MG63 (cell line): Measurements from ENCODE around the gene BAG1. TPM values are rescaled to one million over a fixed set of nuclear protein-coding genes. Genes with fewer than 3 reads are reported as not detected.

Source experiments
- DNase-seq: peaks from one replicate; pipeline ENCODE4 v3.0.0-alpha.2; 2020
- H3K27me3 ChIP-seq: fragments of 250-450 bp; sonication (Bioruptor Pico); 2 replicates; pipeline ENCODE4 v1.5.1; 2020; ENCODE audit warnings: mild to moderate bottlenecking, moderate library complexity
- H3K36me3 ChIP-seq: fragments of 250-450 bp; sonication (Bioruptor Pico); 2 replicates; pipeline ENCODE4 v1.5.1; 2020; ENCODE audit warnings: mild to moderate bottlenecking, moderate library complexity
- H3K4me3 ChIP-seq: fragments of 250-450 bp; sonication (Bioruptor Pico); 2 replicates; pipeline ENCODE4 v1.5.1; 2020; ENCODE audit warnings: mild to moderate bottlenecking, moderate library complexity
- H3K9me3 ChIP-seq: fragments of 250-450 bp; sonication (Bioruptor Pico); 2 replicates; pipeline ENCODE4 v1.5.1; 2020; ENCODE audit warnings: mild to moderate bottlenecking, moderate library complexity
- total RNA-seq: library from RNA; depleted of rRNA; stranded (reverse); fragments of >200 nt; shearing (Covaris generic); gene quantifications from 2 replicates; pipeline ENCODE4 v1.2.3, GENCODE V29; 2014; ENCODE audit warnings: low replicate concordance; rRNA removed

Gene BAG1
- total RNA-seq, 1 experiment from 2014 or later = 34.3 TPM

DNA sequence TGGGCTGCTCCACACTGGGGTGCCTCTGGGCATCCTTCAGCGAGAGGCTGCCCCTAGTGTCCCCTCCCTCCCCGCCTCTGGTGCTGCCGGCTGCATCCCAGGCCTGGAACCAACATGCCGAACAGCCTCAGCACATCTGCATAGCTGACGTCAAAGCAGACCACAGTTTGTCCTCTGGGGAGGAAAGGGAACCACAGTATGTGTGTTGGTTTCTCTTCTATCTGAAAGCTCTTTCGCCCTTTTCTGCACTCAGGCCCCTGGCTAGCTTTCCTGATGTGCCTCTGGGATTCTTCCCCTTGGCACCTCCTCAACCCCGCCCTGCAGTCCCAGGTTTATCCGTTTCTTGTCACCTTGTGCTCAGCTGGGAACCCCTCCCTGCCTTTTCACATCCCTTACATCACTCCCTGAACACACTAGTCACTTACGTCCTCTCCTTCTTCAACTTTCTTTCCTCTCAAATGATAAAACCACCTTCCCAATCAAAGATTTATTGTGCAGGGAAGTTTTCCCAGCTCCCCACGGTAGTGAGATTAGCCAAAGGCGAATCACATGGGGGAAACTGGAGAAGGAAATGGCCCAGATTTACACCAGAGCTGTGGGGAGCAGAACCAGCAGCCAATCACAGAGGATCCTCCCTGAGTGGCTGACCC is 61.8 kb downstream of the BAG1 start:
- no peak for DNase-seq
- Histone ChIP-seq H3K9me3 (no peaks in the 10 kb centered on the region), H3K36me3 (no peaks in the 10 kb centered on the region), H3K27me3 (no peaks in the 10 kb centered on the region), H3K4me3 (no peak overlapping the region)

Other genes starting within 250 kb of the BAG1 start
- 152 and 177 TPM in 2 replicates for gene DNAJA1, start 239.4 kb downstream of the BAG1 start, total RNA-seq
- gene SMU1, start 188.0 kb downstream of the BAG1 start, total RNA-seq = 26.6 and 27.1 TPM in 2 replicates
- 31.9 and 35.2 TPM in 2 replicates for gene B4GALT1, start 97.4 kb downstream of the BAG1 start, total RNA-seq
- gene SPINK4, start 24.5 kb downstream of the BAG1 start, total RNA-seq = not detected in 2 replicates
- 55.7 and 62.7 TPM in 2 replicates for gene CHMP5, start 341 bp upstream of the BAG1 start, total RNA-seq
- 13.9 and 14.6 TPM in 2 replicates for gene NFX1, start 25.8 kb upstream of the BAG1 start, total RNA-seq
- gene AQP7, start 137.9 kb upstream of the BAG1 start, total RNA-seq = not detected in 2 replicates
- 19.7 TPM in 1 of 2 replicates, not detected in the other for gene AQP3, start 182.9 kb upstream of the BAG1 start, total RNA-seq
- 16.6 and 38.6 TPM in 2 replicates for gene NOL6, start 209.2 kb upstream of the BAG1 start, total RNA-seq